Tibial nerve (tissue), 4 donors: Measurements from ENCODE around the gene WDPCP. TPM values are rescaled to one million over a fixed set of nuclear protein-coding genes. Genes with fewer than 3 reads are reported as not detected.

Source experiments
- DNase-seq, 2 donors: peaks; one replicate each; pipeline ENCODE4 v3.0.0-alpha.2; 2019; ENCODE audit warnings: low spot score in 2 of 2
- H3K27ac ChIP-seq, 4 donors: fragments of 200-600 bp; sonication (generic) in 3 of 4; one replicate each; pipeline ENCODE4 v1.5.1; 2017 to 2019; ENCODE audit warnings: mild to moderate bottlenecking in 1 of 4
- H3K27me3 ChIP-seq, 2 donors: fragments of 200-600 bp; sonication (generic) in 1 of 2; one replicate each; pipeline versions ENCODE4 v1.5.1 to v1.6.0; 2017 to 2019
- H3K36me3 ChIP-seq, 3 donors: fragments of 200-600 bp; sonication (generic); one replicate each; pipeline ENCODE4 v1.5.1; 2018 to 2019
- H3K4me1 ChIP-seq, 4 donors: fragments of 200-600 bp; sonication (generic) in 3 of 4; one replicate each; pipeline ENCODE4 v1.5.1; 2017 to 2019
- H3K4me3 ChIP-seq, 4 donors: fragments of 200-600 bp; sonication (generic) in 3 of 4; one replicate each; pipeline ENCODE4 v1.5.1; 2017 to 2019; ENCODE audit warnings: mild to moderate bottlenecking in 1 of 4, moderate library complexity in 1 of 4
- H3K9me3 ChIP-seq, 4 donors: fragments of 200-600 bp; sonication (generic) in 3 of 4; one replicate each; pipeline ENCODE4 v1.5.1; 2017 to 2019
- EP300 ChIP-seq, 2 donors: sonication (generic); formaldehyde crosslinking; IDR thresholded peaks; one replicate each; pipeline ENCODE4 v1.6.1; 2017; ENCODE audit warnings: antibody characterized with exemption in 2 of 2, mild to moderate bottlenecking in 1 of 2
- POLR2A ChIP-seq, 2 donors: fragments of 450-650 bp; IDR thresholded peaks; one replicate each; pipeline ENCODE4 v1.6.1; 2017; ENCODE audit warnings: antibody characterized with exemption in 2 of 2, mild to moderate bottlenecking in 2 of 2, moderate library complexity in 2 of 2
- WGBS, 2 donors: methylation state at CpG; one replicate each; pipeline ENCODE4 v1.1.5; 2018; 5-methylcytosine and 5-hydroxymethylcytosine counted together
- total RNA-seq, 4 donors: library from RNA; depleted of rRNA; stranded (reverse); fragments of >200 nt; gene quantifications; one replicate each; pipeline ENCODE4 v1.1.0, GENCODE V29; 2016
- TF ChIP-seq, protein P1 (sequence below), 5 experiments: fragments of 200-600 bp in 3 of 5; fragments of 450-650 bp in 2 of 5; sonication (generic) in 3 of 5; IDR thresholded peaks; one replicate each; pipeline ENCODE4 v1.5.1; 2016 to 2019; ENCODE audit warnings: antibody characterized with exemption in 5 of 5, mild to moderate bottlenecking in 3 of 5, moderate library complexity in 2 of 5

The WDPCP gene
- total RNA-seq, 4 donors from 2014 or later = 14.4 to 22.4 (median 20.4) TPM

DNA sequence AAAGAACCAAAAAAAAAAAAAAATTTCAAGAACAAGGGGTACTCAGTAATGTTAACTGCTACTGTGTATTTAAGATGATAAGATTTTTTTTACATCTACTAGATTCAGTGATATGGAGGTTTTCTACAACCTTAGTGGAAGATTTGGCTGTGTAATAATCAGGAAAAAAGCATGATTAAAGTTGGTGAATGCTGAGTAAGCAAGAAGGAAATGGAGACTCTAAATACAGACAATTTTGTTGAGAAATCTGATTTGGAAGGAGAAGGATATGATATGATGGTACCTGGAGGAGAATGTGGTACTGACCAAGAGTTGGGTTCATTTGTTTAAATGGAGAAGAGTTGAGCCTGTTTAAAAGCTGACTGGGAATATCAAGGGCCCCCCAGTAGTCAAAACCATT is 125.1 kb downstream of the WDPCP start:
- DNase-seq = no peak
- Histone ChIP-seq H3K4me1 (no peaks in the 10 kb centered on the region), H3K36me3 (peaks cover 0 to 58% (median 0%) of the 10 kb centered on the region in 3 donors), H3K9me3 (peaks cover 0 to 28% (median 3%) of the 10 kb centered on the region in 4 donors), H3K27me3 (no peaks in the 10 kb centered on the region), H3K4me3 (no peak overlapping the region), H3K27ac (no peak overlapping the region)
- TF ChIP-seq POLR2A (IDR thresholded peaks at IDR 0.05) = no peak
- TF ChIP-seq EP300 (IDR thresholded peaks at IDR 0.05) = no peak
- TF ChIP-seq, protein P1, sequence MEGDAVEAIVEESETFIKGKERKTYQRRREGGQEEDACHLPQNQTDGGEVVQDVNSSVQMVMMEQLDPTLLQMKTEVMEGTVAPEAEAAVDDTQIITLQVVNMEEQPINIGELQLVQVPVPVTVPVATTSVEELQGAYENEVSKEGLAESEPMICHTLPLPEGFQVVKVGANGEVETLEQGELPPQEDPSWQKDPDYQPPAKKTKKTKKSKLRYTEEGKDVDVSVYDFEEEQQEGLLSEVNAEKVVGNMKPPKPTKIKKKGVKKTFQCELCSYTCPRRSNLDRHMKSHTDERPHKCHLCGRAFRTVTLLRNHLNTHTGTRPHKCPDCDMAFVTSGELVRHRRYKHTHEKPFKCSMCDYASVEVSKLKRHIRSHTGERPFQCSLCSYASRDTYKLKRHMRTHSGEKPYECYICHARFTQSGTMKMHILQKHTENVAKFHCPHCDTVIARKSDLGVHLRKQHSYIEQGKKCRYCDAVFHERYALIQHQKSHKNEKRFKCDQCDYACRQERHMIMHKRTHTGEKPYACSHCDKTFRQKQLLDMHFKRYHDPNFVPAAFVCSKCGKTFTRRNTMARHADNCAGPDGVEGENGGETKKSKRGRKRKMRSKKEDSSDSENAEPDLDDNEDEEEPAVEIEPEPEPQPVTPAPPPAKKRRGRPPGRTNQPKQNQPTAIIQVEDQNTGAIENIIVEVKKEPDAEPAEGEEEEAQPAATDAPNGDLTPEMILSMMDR (IDR thresholded peaks at IDR 0.05) = no peak

DNA sequence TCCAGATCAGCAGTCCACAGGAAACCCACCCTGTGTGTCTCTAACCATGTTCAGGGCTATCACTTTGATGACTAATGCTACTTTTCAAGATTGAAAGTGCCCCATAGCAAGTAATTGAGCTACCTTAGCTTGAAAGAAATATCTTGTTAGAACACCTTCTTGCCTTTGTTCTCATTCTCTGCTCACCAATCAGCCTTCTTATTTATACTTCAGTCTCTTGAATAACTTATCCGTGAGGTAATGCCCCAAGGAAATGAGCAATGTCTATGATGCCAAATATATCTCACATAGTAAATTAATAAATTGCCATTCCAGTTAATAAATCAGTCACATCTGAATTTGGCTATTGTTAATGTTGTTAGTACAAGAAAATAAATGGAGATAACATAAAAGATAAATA is 141.6 kb downstream of the WDPCP start:
- no peaks in the 10 kb centered on the region for H3K4me1 ChIP-seq
- TF ChIP-seq POLR2A (IDR thresholded peaks at IDR 0.05) (no peak), EP300 (IDR thresholded peaks at IDR 0.05) (no peak)
- TF ChIP-seq, protein P1 (IDR thresholded peaks at IDR 0.05) = no peak
- WGBS, 2 donors = 78 to 86% methylated on average over 1 of the region's 1 CpG

DNA sequence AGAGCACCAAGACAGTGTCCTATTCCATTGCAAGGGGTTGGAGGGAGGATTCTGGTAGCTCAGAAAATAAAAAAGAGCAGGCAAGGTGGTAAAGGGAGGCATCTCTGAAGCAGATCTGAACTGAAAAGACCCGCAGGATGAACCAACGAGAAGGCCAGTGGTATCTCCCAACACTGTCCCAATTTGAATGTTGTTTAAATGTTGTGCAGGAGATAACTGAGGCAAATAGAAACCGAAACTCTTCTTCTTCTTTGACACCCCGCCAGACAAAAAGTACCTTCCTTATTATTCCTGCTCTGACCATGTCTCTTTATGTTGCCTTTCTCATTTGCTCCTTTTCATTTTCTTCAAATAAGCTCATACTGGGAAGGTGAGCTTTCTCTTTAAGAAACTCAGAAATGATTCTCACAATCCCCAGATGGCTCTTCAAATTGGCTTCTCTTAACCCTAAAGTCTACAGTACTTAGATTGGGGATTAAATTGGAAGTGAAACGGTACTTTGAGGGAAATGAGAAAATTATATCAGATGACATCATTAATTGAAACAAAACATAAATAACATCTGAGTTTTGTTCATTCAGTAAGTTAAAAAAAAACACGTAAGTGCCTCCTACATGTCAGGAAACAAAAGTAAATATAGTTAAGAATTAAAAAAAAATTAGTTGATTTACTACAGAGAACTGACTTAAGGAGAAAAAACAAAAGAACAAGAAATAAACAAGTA is 143.6 kb downstream of the WDPCP start:
- 81 to 84% methylated on average over 6 of the region's 6 CpGs for WGBS, 2 donors
- no peaks in the 10 kb centered on the region for H3K9me3 ChIP-seq
- DNase-seq = no peak
- TF ChIP-seq EP300 (IDR thresholded peaks at IDR 0.05) = no peak
- no peak overlapping the region for H3K27ac ChIP-seq
- H3K4me3 ChIP-seq = no peak overlapping the region
- no peaks in the 10 kb centered on the region for H3K4me1 ChIP-seq
- peaks cover 0 to 4% (median 0%) of the 10 kb centered on the region in 3 donors for H3K36me3 ChIP-seq
- no peaks in the 10 kb centered on the region for H3K27me3 ChIP-seq

More for the DNA sequence above, 141.6 kb downstream of the WDPCP start:
- DNase-seq = no peak
- Histone ChIP-seq H3K9me3 (no peaks in the 10 kb centered on the region), H3K27me3 (no peaks in the 10 kb centered on the region), H3K27ac (no peak overlapping the region), H3K36me3 (peaks cover 0 to 10% (median 0%) of the 10 kb centered on the region in 3 donors), H3K4me3 (no peak overlapping the region)

DNA sequence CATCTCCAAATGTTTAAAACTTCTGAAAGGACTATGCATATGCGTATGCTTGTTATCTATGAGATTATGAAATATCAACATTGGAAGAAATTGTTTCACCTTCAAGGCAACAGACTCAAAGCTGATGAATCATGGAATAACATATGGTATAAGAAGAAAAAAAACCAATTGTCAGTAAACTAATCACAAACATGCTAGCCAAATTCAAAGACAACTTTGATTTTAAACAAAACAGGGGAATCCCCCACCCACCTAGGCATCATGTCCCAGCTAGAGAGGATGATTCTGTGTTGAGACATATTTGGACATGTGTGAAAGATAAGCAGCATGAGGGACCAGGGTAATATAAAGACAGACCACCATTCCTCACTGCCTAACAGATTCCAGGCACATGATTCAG is 147.7 kb downstream of the WDPCP start:
- H3K4me1 ChIP-seq = no peaks in the 10 kb centered on the region
- no peaks in the 10 kb centered on the region for H3K27me3 ChIP-seq
- H3K9me3 ChIP-seq = no peaks in the 10 kb centered on the region
- H3K27ac ChIP-seq = no peak overlapping the region
- 89 to 100% methylated on average over 1 of the region's 1 CpG for WGBS, 2 donors
- TF ChIP-seq EP300 (IDR thresholded peaks at IDR 0.05) (no peak), POLR2A (IDR thresholded peaks at IDR 0.05) (no peak)
- TF ChIP-seq, protein P1 (IDR thresholded peaks at IDR 0.05) = no peak
- no peak overlapping the region for H3K4me3 ChIP-seq
- H3K36me3 ChIP-seq = no peaks in the 10 kb centered on the region
- DNase-seq = no peak

DNA sequence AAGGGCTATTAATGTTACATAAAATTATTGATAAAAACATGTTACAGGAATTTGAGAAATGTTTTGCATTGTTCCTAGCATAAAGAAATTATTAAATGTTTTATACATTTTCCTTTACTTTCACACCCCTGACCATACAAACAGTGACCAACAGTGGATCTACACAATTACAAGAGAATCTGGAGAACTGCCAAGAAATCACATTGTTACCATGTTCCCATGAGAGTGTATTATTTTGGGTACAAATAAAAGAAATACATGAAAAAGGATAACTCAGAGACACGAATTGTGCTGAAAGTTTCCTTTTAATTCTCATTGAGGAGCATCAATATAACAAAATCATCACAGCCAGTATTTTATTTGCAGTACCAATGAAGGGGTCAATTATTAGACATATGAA is 150.1 kb downstream of the WDPCP start:
- 44 to 57% methylated on average over 1 of the region's 1 CpG for WGBS, 2 donors
- no peaks in the 10 kb centered on the region for H3K27me3 ChIP-seq

More for the DNA sequence above, 150.1 kb downstream of the WDPCP start:
- no peak for DNase-seq
- Histone ChIP-seq H3K4me1 (no peaks in the 10 kb centered on the region), H3K4me3 (no peak overlapping the region), H3K36me3 (peaks cover 0 to 6% (median 0%) of the 10 kb centered on the region in 3 donors), H3K27ac (no peak overlapping the region), H3K9me3 (no peaks in the 10 kb centered on the region)
- TF ChIP-seq, protein P1 (IDR thresholded peaks at IDR 0.05) = no peak
- TF ChIP-seq EP300 (IDR thresholded peaks at IDR 0.05) (no peak), POLR2A (IDR thresholded peaks at IDR 0.05) (no peak)
